ENCODE data around the gene CNGB1.

Gene CNGB1

GRCh38 chr16:57964157-57964700, 6.7 kb downstream of the CNGB1 start:
- Histone ChIP-seq H3K36me3 (ENCODE audit: control insufficient read depth in 5 of 5, insufficient read depth in 5 of 5, low read length in 5 of 5) (no peaks in the 10 kb centered on the region), H3K27me3 (ENCODE audit: control insufficient read depth in 5 of 5, insufficient read depth in 4 of 5, low read length in 5 of 5) (peaks cover 0 to 3% (median 0%) of the 10 kb centered on the region in 5 donors), H3K27ac (ENCODE audit: low read depth, low read length) (no peak overlapping the region), H3K4me3 (ENCODE audit: low read depth in 1 of 5, low read length in 5 of 5) (no peak overlapping the region), H3K9ac (ENCODE audit: low read length in 5 of 5) (no peak overlapping the region), H3K9me3 (ENCODE audit: control insufficient read depth in 5 of 5, low read length in 5 of 5) (no peaks in the 10 kb centered on the region), H3K4me1 (ENCODE audit: control insufficient read depth in 5 of 5, insufficient read depth in 5 of 5, low read length in 5 of 5) (no peaks in the 10 kb centered on the region)

GRCh38 chr16:57962756-57963155, 8.2 kb downstream of the CNGB1 start:
- Histone ChIP-seq H3K9me3 (ENCODE audit: control insufficient read depth in 5 of 5, low read length in 5 of 5) (no peaks in the 10 kb centered on the region), H3K27ac (ENCODE audit: low read depth, low read length) (no peak overlapping the region)

GRCh38 chr16:57962046-57962445, 8.9 kb downstream of the CNGB1 start:
- Histone ChIP-seq H3K4me3 (ENCODE audit: low read depth in 1 of 5, low read length in 5 of 5) (no peak overlapping the region), H3K27me3 (ENCODE audit: control insufficient read depth in 5 of 5, insufficient read depth in 4 of 5, low read length in 5 of 5) (peaks cover 0 to 3% (median 0%) of the 10 kb centered on the region in 5 donors), H3K4me1 (ENCODE audit: control insufficient read depth in 5 of 5, insufficient read depth in 5 of 5, low read length in 5 of 5) (no peaks in the 10 kb centered on the region), H3K9ac (ENCODE audit: low read length in 5 of 5) (no peak overlapping the region), H3K9me3 (ENCODE audit: control insufficient read depth in 5 of 5, low read length in 5 of 5) (no peaks in the 10 kb centered on the region), H3K27ac (ENCODE audit: low read depth, low read length) (no peak overlapping the region), H3K36me3 (ENCODE audit: control insufficient read depth in 5 of 5, insufficient read depth in 5 of 5, low read length in 5 of 5) (no peaks in the 10 kb centered on the region)

More at GRCh38 chr16:57962756-57963155, 8.2 kb downstream of the CNGB1 start:
- H3K9ac ChIP-seq (ENCODE audit: low read length in 5 of 5) = no peak overlapping the region
- no peaks in the 10 kb centered on the region for H3K4me1 ChIP-seq (ENCODE audit: control insufficient read depth in 5 of 5, insufficient read depth in 5 of 5, low read length in 5 of 5)
- peaks cover 0 to 3% (median 0%) of the 10 kb centered on the region in 5 donors for H3K27me3 ChIP-seq (ENCODE audit: control insufficient read depth in 5 of 5, insufficient read depth in 4 of 5, low read length in 5 of 5)
- H3K36me3 ChIP-seq (ENCODE audit: control insufficient read depth in 5 of 5, insufficient read depth in 5 of 5, low read length in 5 of 5) = no peaks in the 10 kb centered on the region
- no peak overlapping the region for H3K4me3 ChIP-seq (ENCODE audit: low read depth in 1 of 5, low read length in 5 of 5)

- Histone ChIP-seq H3K4me1 (ENCODE audit: control insufficient read depth in 5 of 5, insufficient read depth in 5 of 5, low read length in 5 of 5) (no peaks in the 10 kb centered on the region), H3K4me3 (ENCODE audit: low read depth in 1 of 5, low read length in 5 of 5) (no peak overlapping the region), H3K27ac (ENCODE audit: low read depth, low read length) (no peak overlapping the region), H3K9ac (ENCODE audit: low read length in 5 of 5) (no peak overlapping the region), H3K27me3 (ENCODE audit: control insufficient read depth in 5 of 5, insufficient read depth in 4 of 5, low read length in 5 of 5) (peaks cover 0 to 3% (median 0%) of the 10 kb centered on the region in 5 donors), H3K9me3 (ENCODE audit: control insufficient read depth in 5 of 5, low read length in 5 of 5) (no peaks in the 10 kb centered on the region), H3K36me3 (ENCODE audit: control insufficient read depth in 5 of 5, insufficient read depth in 5 of 5, low read length in 5 of 5) (no peaks in the 10 kb centered on the region)
These were observed 9.4 kb downstream of the CNGB1 start for GRCh38 chr16:57961538-57961937.

GRCh38 chr16:57960826-57961472, 10.0 kb downstream of the CNGB1 start:
- Histone ChIP-seq H3K4me3 (ENCODE audit: low read depth in 1 of 5, low read length in 5 of 5) (no peak overlapping the region), H3K27ac (ENCODE audit: low read depth, low read length) (no peak overlapping the region), H3K9me3 (ENCODE audit: control insufficient read depth in 5 of 5, low read length in 5 of 5) (no peaks in the 10 kb centered on the region), H3K4me1 (ENCODE audit: control insufficient read depth in 5 of 5, insufficient read depth in 5 of 5, low read length in 5 of 5) (no peaks in the 10 kb centered on the region), H3K9ac (ENCODE audit: low read length in 5 of 5) (no peak overlapping the region), H3K27me3 (ENCODE audit: control insufficient read depth in 5 of 5, insufficient read depth in 4 of 5, low read length in 5 of 5) (peaks cover 0 to 3% (median 0%) of the 10 kb centered on the region in 5 donors), H3K36me3 (ENCODE audit: control insufficient read depth in 5 of 5, insufficient read depth in 5 of 5, low read length in 5 of 5) (no peaks in the 10 kb centered on the region)

GRCh38 chr16:57960310-57960709, 10.6 kb downstream of the CNGB1 start:
- H3K4me3 ChIP-seq (ENCODE audit: low read depth in 1 of 5, low read length in 5 of 5) = no peak overlapping the region
- no peaks in the 10 kb centered on the region for H3K4me1 ChIP-seq (ENCODE audit: control insufficient read depth in 5 of 5, insufficient read depth in 5 of 5, low read length in 5 of 5)
- H3K9ac ChIP-seq (ENCODE audit: low read length in 5 of 5) = no peak overlapping the region
- no peak overlapping the region for H3K27ac ChIP-seq (ENCODE audit: low read depth, low read length)
- H3K27me3 ChIP-seq (ENCODE audit: control insufficient read depth in 5 of 5, insufficient read depth in 4 of 5, low read length in 5 of 5) = peaks cover 0 to 7% (median 0%) of the 10 kb centered on the region in 5 donors
- H3K36me3 ChIP-seq (ENCODE audit: control insufficient read depth in 5 of 5, insufficient read depth in 5 of 5, low read length in 5 of 5) = no peaks in the 10 kb centered on the region
- no peaks in the 10 kb centered on the region for H3K9me3 ChIP-seq (ENCODE audit: control insufficient read depth in 5 of 5, low read length in 5 of 5)

GRCh38 chr16:57959804-57960203, 11.1 kb downstream of the CNGB1 start:
- no peaks in the 10 kb centered on the region for H3K36me3 ChIP-seq (ENCODE audit: control insufficient read depth in 5 of 5, insufficient read depth in 5 of 5, low read length in 5 of 5)

GRCh38 chr16:57959121-57959520, 11.8 kb downstream of the CNGB1 start:
- no peak overlapping the region for H3K9ac ChIP-seq (ENCODE audit: low read length in 5 of 5)
- H3K27me3 ChIP-seq (ENCODE audit: control insufficient read depth in 5 of 5, insufficient read depth in 4 of 5, low read length in 5 of 5) = peaks cover 0 to 7% (median 0%) of the 10 kb centered on the region in 5 donors
- H3K4me1 ChIP-seq (ENCODE audit: control insufficient read depth in 5 of 5, insufficient read depth in 5 of 5, low read length in 5 of 5) = no peaks in the 10 kb centered on the region
- H3K9me3 ChIP-seq (ENCODE audit: control insufficient read depth in 5 of 5, low read length in 5 of 5) = no peaks in the 10 kb centered on the region
- H3K27ac ChIP-seq (ENCODE audit: low read depth, low read length) = no peak overlapping the region
- H3K4me3 ChIP-seq (ENCODE audit: low read depth in 1 of 5, low read length in 5 of 5) = no peak overlapping the region
- H3K36me3 ChIP-seq (ENCODE audit: control insufficient read depth in 5 of 5, insufficient read depth in 5 of 5, low read length in 5 of 5) = no peaks in the 10 kb centered on the region

More at GRCh38 chr16:57959804-57960203, 11.1 kb downstream of the CNGB1 start:
- H3K9ac ChIP-seq (ENCODE audit: low read length in 5 of 5) = no peak overlapping the region
- H3K4me3 ChIP-seq (ENCODE audit: low read depth in 1 of 5, low read length in 5 of 5) = no peak overlapping the region
- peaks cover 0 to 7% (median 0%) of the 10 kb centered on the region in 5 donors for H3K27me3 ChIP-seq (ENCODE audit: control insufficient read depth in 5 of 5, insufficient read depth in 4 of 5, low read length in 5 of 5)
- no peaks in the 10 kb centered on the region for H3K9me3 ChIP-seq (ENCODE audit: control insufficient read depth in 5 of 5, low read length in 5 of 5)
- no peak overlapping the region for H3K27ac ChIP-seq (ENCODE audit: low read depth, low read length)
- H3K4me1 ChIP-seq (ENCODE audit: control insufficient read depth in 5 of 5, insufficient read depth in 5 of 5, low read length in 5 of 5) = no peaks in the 10 kb centered on the region

GRCh38 chr16:57958544-57958943, 12.4 kb downstream of the CNGB1 start:
- Histone ChIP-seq H3K27ac (ENCODE audit: low read depth, low read length) (no peak overlapping the region), H3K9me3 (ENCODE audit: control insufficient read depth in 5 of 5, low read length in 5 of 5) (no peaks in the 10 kb centered on the region), H3K36me3 (ENCODE audit: control insufficient read depth in 5 of 5, insufficient read depth in 5 of 5, low read length in 5 of 5) (no peaks in the 10 kb centered on the region), H3K4me3 (ENCODE audit: low read depth in 1 of 5, low read length in 5 of 5) (no peak overlapping the region), H3K27me3 (ENCODE audit: control insufficient read depth in 5 of 5, insufficient read depth in 4 of 5, low read length in 5 of 5) (peaks cover 0 to 7% (median 0%) of the 10 kb centered on the region in 5 donors), H3K4me1 (ENCODE audit: control insufficient read depth in 5 of 5, insufficient read depth in 5 of 5, low read length in 5 of 5) (no peaks in the 10 kb centered on the region), H3K9ac (ENCODE audit: low read length in 5 of 5) (no peak overlapping the region)

GRCh38 chr16:57957673-57958392, 13.1 kb downstream of the CNGB1 start:
- no peak overlapping the region for H3K9ac ChIP-seq (ENCODE audit: low read length in 5 of 5)
- no peaks in the 10 kb centered on the region for H3K4me1 ChIP-seq (ENCODE audit: control insufficient read depth in 5 of 5, insufficient read depth in 5 of 5, low read length in 5 of 5)
- H3K27ac ChIP-seq (ENCODE audit: low read depth, low read length) = no peak overlapping the region
- H3K9me3 ChIP-seq (ENCODE audit: control insufficient read depth in 5 of 5, low read length in 5 of 5) = no peaks in the 10 kb centered on the region
- H3K4me3 ChIP-seq (ENCODE audit: low read depth in 1 of 5, low read length in 5 of 5) = no peak overlapping the region
- H3K36me3 ChIP-seq (ENCODE audit: control insufficient read depth in 5 of 5, insufficient read depth in 5 of 5, low read length in 5 of 5) = no peaks in the 10 kb centered on the region
- H3K27me3 ChIP-seq (ENCODE audit: control insufficient read depth in 5 of 5, insufficient read depth in 4 of 5, low read length in 5 of 5) = peaks cover 0 to 7% (median 0%) of the 10 kb centered on the region in 5 donors

All from subcutaneous abdominal adipose tissue (tissue), 5 donors.